ENCODE results near the gene BEST3.

The BEST3 gene

DNA sequence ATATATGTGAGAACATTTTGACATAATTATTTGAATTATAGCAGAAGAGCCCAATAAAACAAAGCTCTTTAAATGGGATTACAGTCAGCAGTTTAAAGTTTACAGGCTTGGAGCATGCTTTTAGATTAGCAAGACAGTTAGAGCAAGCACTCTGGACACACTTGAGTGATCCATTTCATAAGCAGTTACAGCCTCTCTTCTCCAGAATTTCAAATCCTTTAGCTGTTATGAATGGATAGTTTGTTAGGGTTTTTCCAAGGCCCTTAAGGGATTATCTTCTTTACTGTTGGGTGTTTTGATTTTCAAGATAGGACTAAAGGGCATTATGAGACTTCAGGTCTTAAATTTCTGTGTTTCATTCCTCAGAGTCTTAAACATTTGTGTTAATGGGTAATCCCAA lies 36.3 kb downstream of the BEST3 start:
- TF ChIP-seq, protein P1, sequence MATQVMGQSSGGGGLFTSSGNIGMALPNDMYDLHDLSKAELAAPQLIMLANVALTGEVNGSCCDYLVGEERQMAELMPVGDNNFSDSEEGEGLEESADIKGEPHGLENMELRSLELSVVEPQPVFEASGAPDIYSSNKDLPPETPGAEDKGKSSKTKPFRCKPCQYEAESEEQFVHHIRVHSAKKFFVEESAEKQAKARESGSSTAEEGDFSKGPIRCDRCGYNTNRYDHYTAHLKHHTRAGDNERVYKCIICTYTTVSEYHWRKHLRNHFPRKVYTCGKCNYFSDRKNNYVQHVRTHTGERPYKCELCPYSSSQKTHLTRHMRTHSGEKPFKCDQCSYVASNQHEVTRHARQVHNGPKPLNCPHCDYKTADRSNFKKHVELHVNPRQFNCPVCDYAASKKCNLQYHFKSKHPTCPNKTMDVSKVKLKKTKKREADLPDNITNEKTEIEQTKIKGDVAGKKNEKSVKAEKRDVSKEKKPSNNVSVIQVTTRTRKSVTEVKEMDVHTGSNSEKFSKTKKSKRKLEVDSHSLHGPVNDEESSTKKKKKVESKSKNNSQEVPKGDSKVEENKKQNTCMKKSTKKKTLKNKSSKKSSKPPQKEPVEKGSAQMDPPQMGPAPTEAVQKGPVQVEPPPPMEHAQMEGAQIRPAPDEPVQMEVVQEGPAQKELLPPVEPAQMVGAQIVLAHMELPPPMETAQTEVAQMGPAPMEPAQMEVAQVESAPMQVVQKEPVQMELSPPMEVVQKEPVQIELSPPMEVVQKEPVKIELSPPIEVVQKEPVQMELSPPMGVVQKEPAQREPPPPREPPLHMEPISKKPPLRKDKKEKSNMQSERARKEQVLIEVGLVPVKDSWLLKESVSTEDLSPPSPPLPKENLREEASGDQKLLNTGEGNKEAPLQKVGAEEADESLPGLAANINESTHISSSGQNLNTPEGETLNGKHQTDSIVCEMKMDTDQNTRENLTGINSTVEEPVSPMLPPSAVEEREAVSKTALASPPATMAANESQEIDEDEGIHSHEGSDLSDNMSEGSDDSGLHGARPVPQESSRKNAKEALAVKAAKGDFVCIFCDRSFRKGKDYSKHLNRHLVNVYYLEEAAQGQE (IDR thresholded peaks at IDR 0.05; ENCODE audit: insufficient read depth in 1 of 2, low read depth in 2 of 2, low read length in 2 of 2), result no peak
- TF ChIP-seq TAF1 (IDR thresholded peaks at IDR 0.05; ENCODE audit: borderline replicate concordance, insufficient read depth, low read length) (no peak), POLR2AphosphoS5 (IDR thresholded peaks at IDR 0.05; ENCODE audit: low read depth, low read length) (no peak), SIN3A (IDR thresholded peaks at IDR 0.05; ENCODE audit: borderline replicate concordance, insufficient read depth, low read length) (no peak), FOXP2 (optimal IDR thresholded peaks at IDR 0.05; ENCODE audit: borderline replicate concordance, extremely low read depth, extremely low read length, insufficient read depth) (no peak)

DNA sequence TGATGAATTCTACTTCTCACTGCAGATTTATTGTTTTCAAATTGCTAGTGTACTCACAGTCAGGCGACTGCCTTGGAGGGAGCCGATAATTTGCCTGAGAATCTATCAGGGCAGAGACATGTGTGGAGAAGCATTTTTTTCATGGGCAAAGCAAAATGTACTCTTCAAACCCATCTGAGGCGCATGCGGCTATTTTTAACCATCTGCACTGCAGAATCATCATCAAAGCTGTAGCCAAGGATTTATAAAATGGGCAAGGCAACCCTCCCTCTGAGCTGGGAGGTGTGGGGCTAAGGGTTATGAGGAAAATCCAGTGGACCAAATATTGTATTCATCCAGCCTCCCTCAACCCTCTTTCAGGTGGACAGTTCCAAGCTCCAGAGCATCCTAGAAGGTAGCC lies 37.7 kb downstream of the BEST3 start:
- TF ChIP-seq TAF1 (IDR thresholded peaks at IDR 0.05; ENCODE audit: borderline replicate concordance, insufficient read depth, low read length) (no peak), POLR2AphosphoS5 (IDR thresholded peaks at IDR 0.05; ENCODE audit: low read depth, low read length) (no peak), SIN3A (IDR thresholded peaks at IDR 0.05; ENCODE audit: borderline replicate concordance, insufficient read depth, low read length) (no peak), FOXP2 (optimal IDR thresholded peaks at IDR 0.05; ENCODE audit: borderline replicate concordance, extremely low read depth, extremely low read length, insufficient read depth) (no peak)
- TF ChIP-seq, protein P1 (IDR thresholded peaks at IDR 0.05; ENCODE audit: insufficient read depth in 1 of 2, low read depth in 2 of 2, low read length in 2 of 2), result no peak

DNA sequence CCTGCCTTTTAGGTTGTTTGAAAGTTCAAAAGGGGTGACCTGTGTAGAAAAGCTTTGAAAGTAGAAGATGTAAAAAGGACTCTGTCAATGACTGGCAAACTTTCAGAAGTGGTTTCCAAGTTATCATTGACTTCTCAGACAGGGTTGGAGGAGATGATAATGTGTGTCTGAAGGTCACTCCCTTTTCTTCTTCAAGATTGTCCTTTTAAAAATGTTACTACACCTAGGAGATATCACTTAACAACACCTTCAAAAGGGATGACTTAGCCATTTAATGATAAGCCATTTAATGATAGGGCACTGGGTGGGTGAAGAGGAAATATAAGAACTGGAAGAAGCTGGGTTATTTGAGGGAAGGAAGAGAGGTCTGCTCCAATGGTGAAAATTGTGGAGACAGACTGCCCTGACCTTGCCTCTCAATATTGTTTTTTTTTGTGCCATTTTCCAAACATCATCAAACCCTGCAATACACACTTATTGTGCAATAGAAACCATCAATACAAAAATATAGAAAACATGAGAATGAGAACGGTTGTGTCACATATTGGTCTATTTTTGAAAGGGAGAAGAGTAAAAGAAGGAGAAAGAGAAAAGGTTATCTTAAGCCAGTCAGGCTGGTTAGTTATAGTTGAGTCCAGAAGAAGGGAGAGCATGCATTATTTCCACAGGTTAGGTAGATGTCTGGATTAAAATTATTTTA lies 38.8 kb downstream of the BEST3 start:
- TF ChIP-seq POLR2AphosphoS5 (IDR thresholded peaks at IDR 0.05; ENCODE audit: low read depth, low read length), result no peak
- TF ChIP-seq FOXP2 (optimal IDR thresholded peaks at IDR 0.05; ENCODE audit: borderline replicate concordance, extremely low read depth, extremely low read length, insufficient read depth), result no peak
- TF ChIP-seq SIN3A (IDR thresholded peaks at IDR 0.05; ENCODE audit: borderline replicate concordance, insufficient read depth, low read length), result no peak
- no peak for TF ChIP-seq TAF1 (IDR thresholded peaks at IDR 0.05; ENCODE audit: borderline replicate concordance, insufficient read depth, low read length)
- TF ChIP-seq, protein P1 (IDR thresholded peaks at IDR 0.05; ENCODE audit: insufficient read depth in 1 of 2, low read depth in 2 of 2, low read length in 2 of 2), result no peak

DNA sequence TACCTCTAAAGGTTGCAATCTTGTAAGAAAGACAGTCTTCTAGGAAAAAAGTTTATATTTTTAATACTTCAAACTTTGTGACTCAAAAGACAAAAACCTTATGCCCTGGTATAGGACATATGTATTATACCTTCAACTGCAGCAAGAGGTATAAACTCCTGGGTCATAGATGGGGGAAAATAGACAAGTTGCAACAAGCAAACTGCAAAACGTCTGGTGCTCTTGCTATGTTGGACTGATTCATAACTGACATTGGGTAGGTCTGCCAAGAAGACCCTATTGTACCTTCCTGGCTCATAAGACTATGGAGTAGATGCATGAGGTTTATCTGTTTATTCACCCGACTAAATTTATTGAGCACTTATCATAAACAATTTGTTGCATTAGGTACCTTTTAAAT lies 40.9 kb downstream of the BEST3 start:
- TF ChIP-seq TAF1 (IDR thresholded peaks at IDR 0.05; ENCODE audit: borderline replicate concordance, insufficient read depth, low read length) (no peak), SIN3A (IDR thresholded peaks at IDR 0.05; ENCODE audit: borderline replicate concordance, insufficient read depth, low read length) (no peak), FOXP2 (optimal IDR thresholded peaks at IDR 0.05; ENCODE audit: borderline replicate concordance, extremely low read depth, extremely low read length, insufficient read depth) (no peak), POLR2AphosphoS5 (IDR thresholded peaks at IDR 0.05; ENCODE audit: low read depth, low read length) (no peak)
- TF ChIP-seq, protein P1 (IDR thresholded peaks at IDR 0.05; ENCODE audit: insufficient read depth in 1 of 2, low read depth in 2 of 2, low read length in 2 of 2), result no peak
